Pancreas (tissue), 10 donors: ENCODE data around the gene PTGFRN. TPM values are rescaled to one million over a fixed set of nuclear protein-coding genes. Genes with fewer than 3 reads are reported as not detected.

Source experiments
- ATAC-seq, 4 donors: fragments of 200-7000 bp; cut with Tn5 transposase; one replicate each; pipeline versions ENCODE4 v1.8.0 to v1.9.1; 2020; ENCODE audit warnings: mild to moderate bottlenecking in 4 of 4, moderate library complexity in 4 of 4
- DNase-seq, 6 donors: peaks; one replicate each; pipeline ENCODE4 v3.0.0-alpha.2; 2020
- FAIRE-seq: peaks from 2 replicates; lab custom pipeline; 2012; peaks lifted over from hg19 to GRCh38; lab: Jason Lieb, UNC
- H3K27ac ChIP-seq, 4 donors: fragments of 200-600 bp; sonication (generic); 1 replicate in 3 of 4; 2 replicates in 1 of 4; pipeline versions ENCODE4 v1.5.0 to v1.8.0; 2020
- H3K27me3 ChIP-seq, 4 donors: fragments of 200-600 bp; one replicate each; pipeline ENCODE4 v1.8.0; 2021
- H3K36me3 ChIP-seq, 3 donors: fragments of 200-600 bp; sonication (generic) in 1 of 3; one replicate each; pipeline versions ENCODE4 v1.5.0 to v1.8.0; 2020 to 2021
- H3K4me1 ChIP-seq, 3 donors: fragments of 200-600 bp; one replicate each; pipeline ENCODE4 v1.8.0; 2021
- H3K4me3 ChIP-seq, 4 donors: fragments of 200-600 bp; sonication (generic) in 2 of 4; one replicate each; pipeline versions ENCODE4 v1.5.0 to v1.8.0; 2020 to 2021
- H3K9me3 ChIP-seq, 4 donors: fragments of 200-600 bp; one replicate each; pipeline ENCODE4 v1.8.0; 2021
- WGBS, 2 donors: extraction: QIAGEN DNeasy Blood & Tissue Kit; methylation state at CpG; one replicate each; pipeline ENCODE4 v1.1.7; 2013; 5-methylcytosine and 5-hydroxymethylcytosine counted together
- intact Hi-C, 3 donors: fragments of 100-400 bp; cut with DNase I; formaldehyde crosslinking; loops; one replicate each; pipeline versions ENCODE4 v1.11.1 to v1.14.2; 2022
- polyA plus RNA-seq, 2 donors: library from polyadenylated mRNA; stranded (reverse); fragments of 200-250 nt; gene quantifications; one replicate each; pipeline ENCODE4 v1.2.3, GENCODE V29; 2013
- total RNA-seq, 6 donors: library from RNA; stranded (reverse); fragmentation: NEBNext Ultra II Directional in 4 of 6; extraction: Animal tissue kit (Norgen Biotek cat#: 25700) in 4 of 6; gene quantifications; one replicate each; pipeline versions ENCODE4 v1.2.1 to v1.2.4, GENCODE V29; 2021 to 2023
- TF ChIP-seq, protein P1 (sequence below), 4 donors: fragments of 200-600 bp; sonication (generic) in 3 of 4; IDR thresholded peaks; one replicate each; pipeline versions ENCODE4 v1.5.0 to v1.8.0; 2021; ENCODE audit warnings: antibody characterized with exemption in 4 of 4
- donor health status: healthy with polysubstance abuse.
- donor health status: DM: no; HTN: no; CAD: no; lungs with moderate emphysema.
- donor health status: DM: no; HTN: no; CAD: no.
- donor health status: control.
- donor health status: control.
- donor health status: Bipolar disorder and iron deficiency.
- donor health status: DM: yes; HTN: yes; CAD: no.
- donor health status: DM: no; HTN: no; CAD: no.
- donor health status: DM: no; HTN: no; CAD: no.
- donor health status: DM: yes; HTN: yes; CAD: no.

Gene PTGFRN
- total and polyA plus RNA-seq, 8 donors: 9.9 to 62.0 (median 21.3) TPM

GRCh38 chr1:116869611-116870010 lies 40.1 kb upstream of the PTGFRN start:
- Histone ChIP-seq H3K27ac (no peak overlapping the region), H3K4me3 (no peak overlapping the region), H3K9me3 (no peaks in the 10 kb centered on the region), H3K36me3 (no peaks in the 10 kb centered on the region), H3K4me1 (peaks cover 0 to 5% (median 0%) of the 10 kb centered on the region in 3 donors), H3K27me3 (no peaks in the 10 kb centered on the region)
- TF ChIP-seq, protein P1, sequence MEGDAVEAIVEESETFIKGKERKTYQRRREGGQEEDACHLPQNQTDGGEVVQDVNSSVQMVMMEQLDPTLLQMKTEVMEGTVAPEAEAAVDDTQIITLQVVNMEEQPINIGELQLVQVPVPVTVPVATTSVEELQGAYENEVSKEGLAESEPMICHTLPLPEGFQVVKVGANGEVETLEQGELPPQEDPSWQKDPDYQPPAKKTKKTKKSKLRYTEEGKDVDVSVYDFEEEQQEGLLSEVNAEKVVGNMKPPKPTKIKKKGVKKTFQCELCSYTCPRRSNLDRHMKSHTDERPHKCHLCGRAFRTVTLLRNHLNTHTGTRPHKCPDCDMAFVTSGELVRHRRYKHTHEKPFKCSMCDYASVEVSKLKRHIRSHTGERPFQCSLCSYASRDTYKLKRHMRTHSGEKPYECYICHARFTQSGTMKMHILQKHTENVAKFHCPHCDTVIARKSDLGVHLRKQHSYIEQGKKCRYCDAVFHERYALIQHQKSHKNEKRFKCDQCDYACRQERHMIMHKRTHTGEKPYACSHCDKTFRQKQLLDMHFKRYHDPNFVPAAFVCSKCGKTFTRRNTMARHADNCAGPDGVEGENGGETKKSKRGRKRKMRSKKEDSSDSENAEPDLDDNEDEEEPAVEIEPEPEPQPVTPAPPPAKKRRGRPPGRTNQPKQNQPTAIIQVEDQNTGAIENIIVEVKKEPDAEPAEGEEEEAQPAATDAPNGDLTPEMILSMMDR (IDR thresholded peaks at IDR 0.05): no peak
- DNase-seq (no peak), FAIRE-seq (no peak), ATAC-seq (no peak)
- WGBS, 2 donors: 94 to 100% methylated on average over 4 of the region's 4 CpGs
- intact Hi-C loops: no loop called here

- Histone ChIP-seq H3K9me3 (no peaks in the 10 kb centered on the region), H3K27me3 (no peaks in the 10 kb centered on the region), H3K36me3 (no peaks in the 10 kb centered on the region), H3K4me1 (peaks cover 0 to 5% (median 0%) of the 10 kb centered on the region in 3 donors), H3K4me3 (no peak overlapping the region), H3K27ac (no peak overlapping the region)
- TF ChIP-seq, protein P1 (IDR thresholded peaks at IDR 0.05): no peak
- WGBS, 2 donors: 85 to 89% methylated on average over 7 of the region's 7 CpGs
- intact Hi-C loops: no loop called here
- FAIRE-seq (no peak), ATAC-seq (peak in 1 of 4 donors; percentile 49), DNase-seq (no peak)
Observed at GRCh38 chr1:116870300-116870699, 39.4 kb upstream of the PTGFRN start.

GRCh38 chr1:116871779-116872146 lies 38.0 kb upstream of the PTGFRN start:
- peaks cover 0 to 5% (median 0%) of the 10 kb centered on the region in 3 donors for H3K4me1 ChIP-seq
- peak; percentile 23 to 77 (median 70) for ATAC-seq
- 52 to 57% methylated on average over 4 of the region's 4 CpGs for WGBS, 2 donors
- no peak overlapping the region for H3K27ac ChIP-seq
- H3K4me3 ChIP-seq: no peak overlapping the region
- no peaks in the 10 kb centered on the region for H3K9me3 ChIP-seq
- H3K36me3 ChIP-seq: no peaks in the 10 kb centered on the region
- no peaks in the 10 kb centered on the region for H3K27me3 ChIP-seq
- FAIRE-seq: no peak
- intact Hi-C loops: no loop called here
- TF ChIP-seq, protein P1 (IDR thresholded peaks at IDR 0.05): no peak
- DNase-seq: no peak

DNA sequence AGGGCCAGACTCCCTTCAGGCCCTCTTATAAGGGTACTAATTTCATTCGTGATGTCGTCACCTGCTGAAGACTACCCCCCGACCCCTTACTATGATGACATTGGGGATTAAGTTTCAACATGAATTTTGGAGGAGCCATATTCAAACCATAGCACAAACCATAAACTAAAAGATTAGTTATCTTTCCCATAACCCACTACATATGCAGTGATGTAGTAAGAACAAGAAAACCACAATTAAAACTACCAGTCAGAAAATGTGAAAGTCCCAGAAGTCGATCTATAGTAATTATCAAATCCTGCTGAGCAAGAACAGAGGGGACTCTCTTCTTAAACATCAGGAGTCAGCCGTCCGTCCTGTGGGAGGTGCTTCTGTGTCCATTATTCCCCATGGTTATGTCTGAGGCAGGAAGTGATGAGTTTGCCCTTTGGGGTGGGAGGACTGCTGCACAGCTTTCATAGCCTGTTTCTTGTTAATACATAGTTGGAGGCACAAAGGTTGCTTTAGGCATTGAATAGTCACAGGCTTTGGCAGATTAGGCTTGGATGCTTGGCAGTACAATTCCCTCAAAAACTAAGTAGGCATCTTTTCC lies 35.9 kb upstream of the PTGFRN start:
- ATAC-seq (no peak), DNase-seq (no peak), FAIRE-seq (no peak)
- H3K27me3 ChIP-seq: no peaks in the 10 kb centered on the region
- 80 to 83% methylated on average over 6 of the region's 6 CpGs for WGBS, 2 donors
- H3K36me3 ChIP-seq: no peaks in the 10 kb centered on the region
- H3K9me3 ChIP-seq: no peaks in the 10 kb centered on the region
- no peak overlapping the region for H3K27ac ChIP-seq
- intact Hi-C loops: no loop called here
- TF ChIP-seq, protein P1 (IDR thresholded peaks at IDR 0.05): no peak
- peaks cover 0 to 16% (median 6%) of the 10 kb centered on the region in 3 donors for H3K4me1 ChIP-seq
- H3K4me3 ChIP-seq: no peak overlapping the region

- Histone ChIP-seq H3K36me3 (no peaks in the 10 kb centered on the region), H3K4me3 (no peak overlapping the region), H3K27me3 (no peaks in the 10 kb centered on the region), H3K27ac (no peak overlapping the region), H3K4me1 (peaks cover 6 to 26% (median 16%) of the 10 kb centered on the region in 3 donors), H3K9me3 (no peaks in the 10 kb centered on the region)
- DNase-seq: no peak
- ATAC-seq: no peak
- intact Hi-C loops: no loop called here
- WGBS, 2 donors: 95 to 99% methylated on average over 6 of the region's 6 CpGs
- TF ChIP-seq, protein P1 (IDR thresholded peaks at IDR 0.05): no peak
- FAIRE-seq: no peak
Observed at GRCh38 chr1:116874733-116875249, 34.9 kb upstream of the PTGFRN start.
